Measurements from ENCODE around the gene OR7G2. TPM values are rescaled to one million over a fixed set of nuclear protein-coding genes. Genes with fewer than 3 reads are reported as not detected.

OR7G2 gene
- total and polyA plus RNA-seq, 2 donors (not counting 1 experiment from before 2014, with no cell fraction given), result not detected

DNA sequence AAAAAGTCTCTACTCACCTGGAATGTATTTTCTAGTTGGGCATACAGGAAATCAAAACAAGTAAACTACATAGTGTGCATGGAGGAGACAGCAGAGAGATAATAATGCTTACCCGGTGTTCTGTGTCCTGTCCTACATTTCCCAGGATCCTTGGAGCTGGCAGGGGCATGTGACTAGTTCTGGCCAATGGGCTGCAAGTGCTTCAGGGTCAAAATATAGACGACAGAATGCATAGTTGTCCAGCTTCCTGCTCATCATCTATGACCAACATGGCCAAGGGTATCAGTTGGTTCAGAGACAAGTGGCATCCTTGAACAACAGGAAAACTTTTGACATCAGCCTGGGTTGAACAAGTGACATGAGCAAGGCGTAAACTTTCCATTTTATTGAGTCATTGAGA lies 41.4 kb upstream of the OR7G2 start:
- Histone ChIP-seq H2AFZ (ENCODE audit: insufficient read depth, low read depth, low read length, poor library complexity, severe bottlenecking) (no peak overlapping the region), H3K36me3 (replicated peaks in 1 of 2; ENCODE audit: control extremely low read depth in 1 of 2, control insufficient read depth in 1 of 2, extremely low read depth in 1 of 2, insufficient read depth in 2 of 2, low read length in 1 of 2) (peaks cover 0 to 46% of the 10 kb centered on the region in 2 experiments), H3K9me3 (ENCODE audit: control extremely low read depth in 1 of 3, control insufficient read depth in 2 of 3, insufficient read depth in 1 of 3, low read length in 2 of 3) (peaks cover 6 to 39% (median 26%) of the 10 kb centered on the region in 3 donors), H4K20me1 (ENCODE audit: control insufficient read depth, insufficient read depth, low read length, poor library complexity, severe bottlenecking) (peaks cover 73% of the 10 kb centered on the region), H3K4me1 (ENCODE audit: control insufficient read depth in 2 of 2, insufficient read depth in 2 of 2, low read length in 2 of 2) (peaks cover 0 to 6% of the 10 kb centered on the region in 2 donors), H3K9ac (ENCODE audit: low read length) (no peak overlapping the region), H3K79me2 (ENCODE audit: control insufficient read depth, insufficient read depth, low read length) (peaks cover 100% of the 10 kb centered on the region), H3K4me2 (replicated peaks; ENCODE audit: low read depth, low read length, poor library complexity, severe bottlenecking) (no peak overlapping the region), H3K4me3 (ENCODE audit: control extremely low read depth in 1 of 5, extremely low read depth in 1 of 5, insufficient read depth in 1 of 5, low read depth in 2 of 5, low read length in 4 of 5) (no peak overlapping the region), H3K27me3 (replicated peaks in 1 of 4; ENCODE audit: control extremely low read depth in 1 of 4, control insufficient read depth in 3 of 4, insufficient read depth in 4 of 4, low read length in 3 of 4) (no peaks in the 10 kb centered on the region), H3K27ac (ENCODE audit: low read length in 2 of 2) (no peak overlapping the region)
- ATAC-seq (ENCODE audit: low read depth) (no peak), DNase-seq (no peak)
- Mint-ChIP-seq H3K4me3 (no peak overlapping the region), H3K27me3 (no peaks in the 10 kb centered on the region), H3K27ac (no peak overlapping the region), H3K4me1 (peaks cover 44% of the 10 kb centered on the region), H3K9me3 (ENCODE audit: insufficient read depth) (peaks cover 9% of the 10 kb centered on the region)
- intact Hi-C loops (cut with micrococcal nuclease), result no loop called here
- CTCF ChIA-PET, result no interaction called here
- WGBS (ENCODE audit: insufficient coverage), result 90% methylated on average over 2 of the region's 3 CpGs
- TF ChIP-seq, protein P1, sequence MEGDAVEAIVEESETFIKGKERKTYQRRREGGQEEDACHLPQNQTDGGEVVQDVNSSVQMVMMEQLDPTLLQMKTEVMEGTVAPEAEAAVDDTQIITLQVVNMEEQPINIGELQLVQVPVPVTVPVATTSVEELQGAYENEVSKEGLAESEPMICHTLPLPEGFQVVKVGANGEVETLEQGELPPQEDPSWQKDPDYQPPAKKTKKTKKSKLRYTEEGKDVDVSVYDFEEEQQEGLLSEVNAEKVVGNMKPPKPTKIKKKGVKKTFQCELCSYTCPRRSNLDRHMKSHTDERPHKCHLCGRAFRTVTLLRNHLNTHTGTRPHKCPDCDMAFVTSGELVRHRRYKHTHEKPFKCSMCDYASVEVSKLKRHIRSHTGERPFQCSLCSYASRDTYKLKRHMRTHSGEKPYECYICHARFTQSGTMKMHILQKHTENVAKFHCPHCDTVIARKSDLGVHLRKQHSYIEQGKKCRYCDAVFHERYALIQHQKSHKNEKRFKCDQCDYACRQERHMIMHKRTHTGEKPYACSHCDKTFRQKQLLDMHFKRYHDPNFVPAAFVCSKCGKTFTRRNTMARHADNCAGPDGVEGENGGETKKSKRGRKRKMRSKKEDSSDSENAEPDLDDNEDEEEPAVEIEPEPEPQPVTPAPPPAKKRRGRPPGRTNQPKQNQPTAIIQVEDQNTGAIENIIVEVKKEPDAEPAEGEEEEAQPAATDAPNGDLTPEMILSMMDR (IDR thresholded peaks at IDR 0.05), result no peak
- no peak for TF ChIP-seq EZH2 (IDR thresholded peaks at IDR 0.05; ENCODE audit: borderline replicate concordance, insufficient read depth, low read depth, low read length, poor library complexity, severe bottlenecking)
- POLR2A ChIA-PET, result no interaction called here

DNA sequence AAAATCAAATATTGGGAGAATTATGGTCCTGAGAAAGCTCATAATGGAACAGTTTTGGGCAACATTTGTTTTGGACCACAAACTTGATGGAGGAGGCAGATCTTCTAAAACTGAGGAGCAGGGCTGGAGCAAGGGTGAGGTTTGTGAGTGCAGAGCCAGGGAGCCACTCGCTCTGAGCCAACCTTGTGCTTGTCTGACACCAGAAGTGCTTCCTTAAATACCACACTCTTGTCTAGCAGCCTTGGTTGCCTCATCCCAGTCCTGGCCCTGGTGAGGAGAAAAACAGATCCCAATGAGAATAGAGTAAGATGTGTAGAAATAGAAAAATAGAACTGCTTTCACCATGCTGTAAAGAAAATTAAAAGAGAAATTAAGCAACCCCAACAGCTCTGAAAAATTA lies 39.6 kb upstream of the OR7G2 start:
- no peak overlapping the region for H3K4me3 ChIP-seq (ENCODE audit: control extremely low read depth in 1 of 5, extremely low read depth in 1 of 5, insufficient read depth in 1 of 5, low read depth in 2 of 5, low read length in 4 of 5)
- ChIA-PET CTCF (no interaction called here), POLR2A (no interaction called here)
- no peak overlapping the region for H3K4me2 ChIP-seq (replicated peaks; ENCODE audit: low read depth, low read length, poor library complexity, severe bottlenecking)
- no peak overlapping the region for H3K27ac ChIP-seq (ENCODE audit: low read length in 2 of 2)
- WGBS (ENCODE audit: insufficient coverage), result no CpG with 5 or more reads among the region's 1 CpG
- no peaks in the 10 kb centered on the region for H3K27me3 Mint-ChIP-seq
- no peak overlapping the region for H3K27ac Mint-ChIP-seq
- no peak overlapping the region for H2AFZ ChIP-seq (ENCODE audit: insufficient read depth, low read depth, low read length, poor library complexity, severe bottlenecking)
- H3K9ac ChIP-seq (ENCODE audit: low read length), result no peak overlapping the region
- peaks cover under 1 to 7% of the 10 kb centered on the region in 2 donors for H3K4me1 ChIP-seq (ENCODE audit: control insufficient read depth in 2 of 2, insufficient read depth in 2 of 2, low read length in 2 of 2)
- H3K27me3 ChIP-seq (replicated peaks in 1 of 4; ENCODE audit: control extremely low read depth in 1 of 4, control insufficient read depth in 3 of 4, insufficient read depth in 4 of 4, low read length in 3 of 4), result no peaks in the 10 kb centered on the region
- no peak for TF ChIP-seq EZH2 (IDR thresholded peaks at IDR 0.05; ENCODE audit: borderline replicate concordance, insufficient read depth, low read depth, low read length, poor library complexity, severe bottlenecking)
- TF ChIP-seq, protein P1 (IDR thresholded peaks at IDR 0.05), result no peak
- intact Hi-C loops (cut with micrococcal nuclease), result no loop called here
- DNase-seq, result no peak
- H3K9me3 Mint-ChIP-seq (ENCODE audit: insufficient read depth), result peaks cover 9% of the 10 kb centered on the region
- peaks cover 58% of the 10 kb centered on the region for H4K20me1 ChIP-seq (ENCODE audit: control insufficient read depth, insufficient read depth, low read length, poor library complexity, severe bottlenecking)
- H3K36me3 ChIP-seq (replicated peaks in 1 of 2; ENCODE audit: control extremely low read depth in 1 of 2, control insufficient read depth in 1 of 2, extremely low read depth in 1 of 2, insufficient read depth in 2 of 2, low read length in 1 of 2), result peaks cover 0 to 37% of the 10 kb centered on the region in 2 experiments
- no peak overlapping the region for H3K4me3 Mint-ChIP-seq
- no peak for ATAC-seq (ENCODE audit: low read depth)
- H3K9me3 ChIP-seq (ENCODE audit: control extremely low read depth in 1 of 3, control insufficient read depth in 2 of 3, insufficient read depth in 1 of 3, low read length in 2 of 3), result peaks cover 3 to 27% (median 18%) of the 10 kb centered on the region in 3 donors
- peaks cover 48% of the 10 kb centered on the region for H3K4me1 Mint-ChIP-seq
- peaks cover 100% of the 10 kb centered on the region for H3K79me2 ChIP-seq (ENCODE audit: control insufficient read depth, insufficient read depth, low read length)
